ENCODE results near the gene CEND1.

Gene CEND1

DNA sequence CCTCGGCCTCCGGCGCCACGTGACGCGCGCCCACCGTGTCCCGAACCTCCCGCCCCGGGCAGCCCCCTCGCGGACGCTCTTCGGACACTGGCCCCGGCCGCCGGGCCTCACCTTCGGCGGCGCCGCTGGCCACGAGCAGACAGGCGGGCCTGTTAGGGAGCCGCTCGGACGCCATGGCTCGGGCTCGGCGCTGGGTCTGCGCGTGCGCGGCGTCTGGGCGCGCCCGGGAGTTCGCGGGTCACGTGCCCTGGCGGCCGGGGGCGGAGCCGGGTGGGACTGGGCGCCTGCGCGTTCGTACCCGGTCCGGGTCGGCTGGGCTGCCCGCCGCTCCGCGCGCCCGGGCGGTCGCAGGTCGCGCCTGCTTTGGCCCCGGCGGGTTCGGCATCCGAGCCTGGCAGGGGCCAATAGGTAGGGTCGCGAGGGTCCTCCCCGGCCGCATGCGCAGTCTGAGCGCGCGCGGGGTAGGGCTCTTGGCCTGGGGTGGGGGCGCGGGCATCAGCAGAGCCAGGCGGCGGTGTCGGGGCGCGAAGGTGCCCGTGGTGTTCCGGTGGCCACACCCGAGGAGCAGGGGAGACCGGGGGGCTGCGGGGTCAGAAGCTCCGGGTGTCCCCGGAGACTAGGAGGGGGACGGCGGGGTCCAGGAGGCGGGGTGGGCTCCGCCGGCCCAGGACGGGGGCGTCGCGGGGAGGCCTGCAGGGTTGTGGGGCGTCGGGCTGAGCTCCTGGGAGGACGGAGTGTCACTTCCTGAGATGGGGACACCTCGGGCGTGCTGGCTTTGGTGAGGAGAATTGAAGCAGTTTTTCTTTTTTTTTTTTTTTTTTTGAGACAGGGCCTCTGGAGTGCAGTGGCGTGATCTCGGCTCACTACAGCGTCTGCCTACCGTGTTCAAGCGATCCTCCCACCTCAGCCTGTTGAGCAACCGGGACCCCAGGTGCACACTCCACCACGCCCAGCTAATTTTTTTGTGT is 12.3 kb downstream of the CEND1 start, which contains the start of gene GATD1:
TSS of gene GATD1 (minus strand) at position 200 of the 968 bp plus-strand sequence. CDS start at position 175, 25 bp downstream.
- peak; percentile 95 for DNase-seq (ENCODE audit: low read depth)

DNA sequence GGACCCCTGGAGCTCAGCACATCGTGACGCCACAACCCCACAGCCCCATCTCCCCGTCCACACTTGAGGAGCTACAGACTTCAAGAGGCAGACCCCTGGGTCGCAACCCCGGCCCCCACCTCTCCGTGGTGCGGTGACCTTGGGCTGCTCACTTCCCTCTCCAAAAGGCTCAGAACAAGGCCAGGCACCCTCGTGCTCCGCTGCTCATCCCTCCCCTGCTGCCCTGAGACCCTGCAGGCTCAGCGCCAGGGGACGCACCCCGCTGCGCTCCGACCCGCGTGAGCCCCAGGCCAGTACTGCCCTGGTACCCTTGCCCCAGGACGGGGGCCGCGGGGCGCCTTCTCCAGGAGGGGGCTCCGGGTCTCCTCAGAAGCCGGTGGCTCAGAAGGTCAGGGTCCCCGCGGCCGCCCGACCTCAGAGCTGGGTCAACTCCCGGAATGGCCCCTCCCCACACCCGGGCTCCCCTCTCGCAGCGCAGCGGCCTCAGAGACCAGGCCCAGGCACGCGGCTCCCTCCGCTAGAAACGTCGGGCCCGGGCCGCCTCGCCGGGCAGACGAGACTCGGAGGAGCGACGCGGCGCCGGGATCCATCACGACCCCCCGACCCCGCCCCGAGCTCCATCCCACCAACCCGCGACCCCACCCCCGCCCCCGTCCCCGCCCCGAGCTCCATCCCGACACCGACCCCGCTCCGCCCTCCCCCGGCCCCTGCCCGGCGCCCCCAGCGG is 13.2 kb downstream of the CEND1 start:
- no peak for DNase-seq (ENCODE audit: low read depth)

DNA sequence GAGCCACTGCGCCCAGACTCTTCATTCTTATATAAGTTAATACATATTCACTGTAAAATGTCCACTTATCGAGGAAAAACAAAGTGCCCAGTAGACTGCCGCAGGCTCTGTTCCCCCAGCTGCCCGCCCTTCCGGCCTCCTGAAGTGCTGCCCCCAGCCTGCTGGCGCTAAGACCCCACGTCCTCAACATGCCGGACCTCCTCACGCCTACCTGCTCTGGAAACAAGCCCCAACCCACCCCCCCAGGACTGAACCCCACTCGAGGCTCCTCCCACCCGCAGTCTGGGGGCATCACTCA is 13.7 kb downstream of the CEND1 start:
- DNase-seq (ENCODE audit: low read depth): no peak

DNA sequence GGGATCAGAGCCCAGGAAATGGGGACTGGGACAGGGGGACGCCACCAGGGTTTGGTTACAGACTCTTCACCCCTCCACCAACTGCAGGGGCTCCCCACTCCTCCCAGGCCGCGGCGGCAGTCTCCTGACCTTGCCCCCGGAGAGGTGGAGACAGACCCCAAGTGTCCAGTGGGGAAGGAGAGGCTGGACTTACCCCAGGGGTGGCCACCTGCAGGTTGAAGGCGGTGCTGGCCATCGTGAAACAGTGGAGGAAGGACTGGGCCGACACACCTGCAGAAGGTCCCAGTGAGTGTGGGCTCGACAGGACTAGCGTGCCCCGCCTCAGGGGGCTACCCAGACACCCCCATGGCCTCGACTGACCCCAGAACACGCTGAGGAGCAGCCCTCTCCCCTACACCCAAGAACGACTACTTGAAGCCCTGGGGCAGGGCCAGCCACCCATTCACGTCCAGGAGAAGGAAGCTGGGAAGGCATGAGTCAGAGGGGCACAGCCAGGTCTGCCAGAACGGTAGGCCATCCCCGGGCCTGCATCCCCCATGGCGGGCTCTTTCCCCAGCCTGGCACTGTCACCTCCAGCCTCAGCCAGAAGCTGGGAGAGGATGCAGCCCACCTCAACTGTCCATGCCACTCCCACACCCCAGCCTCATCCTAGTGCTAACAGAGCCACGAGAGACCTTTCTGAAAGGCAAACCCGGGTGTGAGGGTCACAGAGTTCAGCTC is 14.9 kb downstream of the CEND1 start:
- DNase-seq (ENCODE audit: low read depth): no peak

DNA sequence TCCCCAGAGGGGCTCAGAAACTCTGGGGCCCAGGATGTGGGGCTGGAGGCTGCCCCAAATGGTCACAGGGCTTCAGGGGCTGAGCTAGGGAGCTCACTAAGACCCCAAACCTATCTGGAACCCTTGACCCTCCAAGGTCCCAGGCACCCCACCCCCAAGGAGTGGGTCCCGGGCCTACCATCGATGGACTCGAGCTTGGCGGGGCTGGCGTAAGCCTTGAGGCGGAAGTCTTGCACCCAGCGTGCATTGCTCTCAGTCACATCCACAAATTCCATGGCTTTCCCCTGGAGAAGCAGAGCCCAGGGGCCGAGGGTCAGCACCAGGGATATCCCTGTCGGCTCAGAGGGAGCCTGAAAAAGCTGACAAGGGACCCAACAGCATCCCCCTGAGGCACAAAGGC is 16.1 kb downstream of the CEND1 start:
- DNase-seq (ENCODE audit: low read depth): no peak

DNA sequence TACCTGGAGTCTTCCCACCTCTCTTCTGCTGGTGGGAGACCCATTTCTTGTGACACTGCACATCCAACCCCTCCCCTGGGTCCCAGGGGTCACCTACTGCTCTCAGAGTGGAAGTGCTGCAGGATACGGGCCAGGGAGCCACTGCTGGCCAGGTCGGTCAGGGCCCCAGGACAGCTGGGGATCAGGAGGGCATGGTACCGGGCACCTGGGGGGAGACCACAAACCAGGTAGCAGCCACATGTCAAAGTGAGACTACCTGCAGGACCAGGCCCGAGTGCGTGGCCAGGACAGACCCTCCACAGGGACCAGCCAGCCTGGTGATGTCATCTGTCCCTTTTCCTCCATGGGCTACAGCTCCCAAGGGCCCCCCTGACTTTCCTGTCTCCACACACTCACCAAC is 16.5 kb downstream of the CEND1 start:
- DNase-seq (ENCODE audit: low read depth): no peak

DNA sequence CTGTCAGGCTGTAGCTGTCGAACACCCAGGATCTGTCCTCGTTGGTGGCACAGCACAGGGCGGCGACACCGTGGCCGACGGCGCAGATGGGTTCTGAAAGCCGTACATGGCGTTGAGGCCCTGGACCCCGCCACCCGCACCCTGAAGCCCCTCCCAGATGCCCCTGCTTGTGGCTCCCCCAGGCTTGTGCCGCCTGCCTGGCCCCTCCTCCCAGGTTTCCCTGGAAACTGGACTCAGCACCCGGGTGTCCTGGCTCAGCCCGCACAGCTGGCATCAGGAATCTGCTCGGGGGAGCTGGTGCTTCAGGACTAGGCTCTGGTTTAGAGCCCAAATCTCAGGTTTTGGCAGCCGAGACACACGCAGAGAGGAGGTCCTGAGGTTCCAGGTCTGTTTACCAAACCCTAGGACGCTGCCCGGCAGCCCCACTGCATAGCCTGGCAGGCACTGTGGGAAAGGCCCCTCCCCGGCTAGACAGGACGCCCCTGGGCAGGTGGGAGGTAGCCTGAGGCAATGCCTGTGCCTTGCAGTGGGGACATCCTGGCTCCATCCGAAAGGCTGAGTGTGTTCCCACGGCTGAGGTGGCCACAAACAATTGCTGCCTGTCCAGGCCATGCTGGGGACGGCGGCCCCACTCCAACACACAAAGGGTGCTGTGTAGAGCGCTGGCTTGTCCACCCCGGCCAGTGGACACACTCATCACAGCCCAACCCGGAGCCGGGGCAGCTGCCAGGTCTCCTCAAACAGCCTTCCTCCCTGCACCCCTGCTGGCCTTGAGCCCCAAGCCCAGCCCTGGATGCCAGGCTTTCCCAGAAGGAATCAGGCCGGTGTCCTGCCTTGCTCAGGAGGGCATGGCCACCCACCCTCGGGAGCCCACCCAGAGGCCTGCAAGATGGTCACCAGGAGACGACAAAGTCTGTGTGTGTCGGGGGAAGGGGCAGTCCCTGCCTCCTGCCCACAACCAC is 17.2 kb downstream of the CEND1 start:
- no peak for DNase-seq (ENCODE audit: low read depth)

DNA sequence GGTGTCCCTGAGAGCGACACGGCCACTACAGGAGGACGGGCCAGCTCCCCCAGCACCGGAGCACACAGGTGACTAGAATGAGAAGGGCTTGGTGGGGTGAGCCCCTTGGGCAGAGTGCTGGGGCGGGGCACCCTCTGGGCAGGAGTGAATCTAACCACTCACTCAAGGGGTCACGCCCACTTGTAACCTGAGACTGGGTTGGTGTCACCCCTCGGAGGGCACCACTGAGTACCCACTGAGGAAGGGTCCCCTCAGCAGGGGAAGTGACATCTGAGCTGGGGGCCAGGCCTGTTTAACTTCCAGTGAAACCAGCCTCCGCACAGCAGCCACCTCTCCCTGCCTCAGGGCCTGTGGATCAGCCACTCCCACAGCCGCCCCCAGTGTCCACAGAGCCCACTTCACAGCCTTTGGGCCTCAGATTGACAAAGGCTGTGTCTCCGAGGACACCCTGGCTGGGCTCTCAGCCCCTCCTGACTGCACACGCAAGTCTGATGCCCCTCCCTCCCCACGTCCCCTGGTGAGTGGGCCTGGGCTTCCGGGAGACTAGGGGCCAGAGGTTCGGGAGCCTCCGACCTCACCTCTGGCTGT is 18.2 kb downstream of the CEND1 start:
- DNase-seq (ENCODE audit: low read depth): no peak

DNA sequence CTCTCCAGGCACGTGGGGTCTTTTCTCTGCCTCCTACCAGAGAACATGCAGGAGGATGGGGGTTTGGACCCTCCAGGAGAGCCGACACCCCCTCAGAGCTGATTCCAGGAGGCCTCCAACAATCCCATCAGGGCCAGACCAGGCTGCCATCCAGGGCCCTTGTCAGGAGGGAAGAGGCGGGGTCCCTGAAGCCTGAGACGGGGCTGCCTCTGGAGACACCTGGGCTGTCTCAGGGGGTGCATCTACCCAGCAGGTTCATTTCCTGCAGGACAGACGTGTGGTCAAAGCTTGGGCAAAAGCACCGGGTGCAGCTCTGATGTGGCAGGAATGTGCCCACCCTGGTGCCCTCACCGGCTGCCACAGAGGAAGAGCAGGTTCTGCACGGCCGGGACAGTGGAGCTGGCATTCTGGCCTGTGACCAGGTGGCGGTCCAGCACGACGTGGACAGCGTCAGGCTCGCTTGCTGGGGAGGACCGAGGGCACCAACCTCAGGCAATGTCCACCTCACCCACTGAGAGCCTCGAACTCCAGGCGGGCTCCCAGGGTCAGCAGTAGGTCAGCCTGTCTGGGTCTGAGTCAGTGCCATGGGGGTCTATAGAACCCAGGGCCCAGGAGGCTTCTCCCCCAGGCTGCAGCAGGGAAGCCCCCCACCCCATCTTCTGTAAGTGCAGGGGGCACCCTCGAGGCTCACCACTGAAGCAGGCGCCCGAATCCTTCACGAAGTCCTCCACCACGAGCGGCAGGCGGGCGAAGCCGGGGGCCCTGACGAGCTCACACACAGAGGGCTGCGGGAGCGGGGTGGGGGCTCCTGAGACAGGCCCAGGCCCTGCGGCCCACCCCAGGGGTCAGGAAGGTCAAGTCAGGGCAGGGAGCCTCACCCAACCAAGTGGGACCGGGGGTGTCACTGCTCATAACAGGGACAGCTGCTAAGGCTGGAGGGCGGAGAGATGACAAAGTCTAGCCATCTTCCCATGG is 19.0 kb downstream of the CEND1 start:
- no peak for DNase-seq (ENCODE audit: low read depth)

DNA sequence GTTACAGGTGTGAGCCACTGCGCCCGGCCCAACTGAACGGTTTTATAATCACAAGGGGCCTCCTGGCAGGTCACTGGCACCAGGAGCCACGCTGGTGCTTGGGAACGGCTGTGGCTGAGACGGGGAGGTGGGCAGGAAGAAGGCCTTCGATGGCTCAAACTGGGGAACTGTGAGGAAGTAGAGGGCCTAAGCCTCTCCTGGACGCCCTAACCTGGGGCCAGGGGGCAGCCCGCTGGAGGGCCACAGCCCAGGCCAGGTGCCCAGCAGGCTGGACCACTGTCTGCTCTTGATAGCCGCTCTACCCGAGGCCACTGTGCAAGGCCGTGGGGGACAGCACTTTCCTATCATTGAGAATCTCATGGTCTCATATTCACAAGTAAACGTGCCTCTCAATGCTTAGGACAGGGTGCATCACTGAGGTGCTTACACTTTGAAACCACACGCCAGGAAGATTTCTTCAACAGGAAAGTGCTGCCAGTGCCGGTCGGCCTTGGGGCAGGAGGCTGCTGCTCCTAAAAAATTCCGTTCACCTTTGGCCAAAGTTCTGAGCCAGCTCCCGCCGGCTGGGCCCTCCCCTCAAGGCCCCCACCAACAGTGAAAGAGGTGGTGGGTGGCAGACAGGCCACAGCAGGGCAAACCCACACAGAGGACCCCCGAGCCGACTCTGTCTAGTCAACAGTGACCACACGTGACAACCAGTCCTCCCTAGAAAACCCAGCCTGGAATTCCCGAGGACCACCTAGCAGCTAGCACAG is 19.8 kb downstream of the CEND1 start:
- DNase-seq (ENCODE audit: low read depth): no peak

DNA sequence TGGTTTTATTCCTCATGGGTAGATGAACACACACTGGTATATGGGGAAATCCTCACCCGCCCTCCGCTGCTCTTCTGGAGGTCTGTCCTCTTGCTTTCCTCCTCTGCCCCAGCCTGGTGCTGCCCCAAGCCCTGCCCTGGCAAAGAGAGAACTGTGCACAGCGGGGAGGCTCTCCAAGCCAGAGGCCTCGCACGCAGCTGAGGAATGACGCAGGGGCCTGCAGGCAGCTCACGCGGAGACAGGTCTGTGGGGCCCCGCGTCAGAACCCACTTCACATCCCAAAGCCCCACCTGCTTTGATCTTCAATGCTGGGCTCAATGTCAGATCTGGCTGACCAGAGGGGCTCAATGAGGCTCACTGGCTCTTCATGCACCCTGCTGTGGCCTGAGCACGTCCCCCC is 22.7 kb downstream of the CEND1 start:
- DNase-seq (ENCODE audit: low read depth): no peak

DNA sequence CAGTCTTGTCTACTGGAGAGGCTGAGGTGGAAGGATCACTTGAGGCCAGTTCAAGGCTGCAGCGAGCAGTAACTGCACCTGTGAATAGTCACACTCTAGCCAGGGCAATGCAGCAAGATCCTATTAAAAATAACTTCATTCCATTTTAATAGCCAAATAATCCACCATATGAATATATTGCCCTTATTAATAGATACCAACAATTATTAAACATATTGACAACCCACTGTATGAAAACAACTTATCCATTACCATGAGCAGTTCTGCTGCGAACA is 23.0 kb downstream of the CEND1 start:
- DNase-seq (ENCODE audit: low read depth): no peak

DNA sequence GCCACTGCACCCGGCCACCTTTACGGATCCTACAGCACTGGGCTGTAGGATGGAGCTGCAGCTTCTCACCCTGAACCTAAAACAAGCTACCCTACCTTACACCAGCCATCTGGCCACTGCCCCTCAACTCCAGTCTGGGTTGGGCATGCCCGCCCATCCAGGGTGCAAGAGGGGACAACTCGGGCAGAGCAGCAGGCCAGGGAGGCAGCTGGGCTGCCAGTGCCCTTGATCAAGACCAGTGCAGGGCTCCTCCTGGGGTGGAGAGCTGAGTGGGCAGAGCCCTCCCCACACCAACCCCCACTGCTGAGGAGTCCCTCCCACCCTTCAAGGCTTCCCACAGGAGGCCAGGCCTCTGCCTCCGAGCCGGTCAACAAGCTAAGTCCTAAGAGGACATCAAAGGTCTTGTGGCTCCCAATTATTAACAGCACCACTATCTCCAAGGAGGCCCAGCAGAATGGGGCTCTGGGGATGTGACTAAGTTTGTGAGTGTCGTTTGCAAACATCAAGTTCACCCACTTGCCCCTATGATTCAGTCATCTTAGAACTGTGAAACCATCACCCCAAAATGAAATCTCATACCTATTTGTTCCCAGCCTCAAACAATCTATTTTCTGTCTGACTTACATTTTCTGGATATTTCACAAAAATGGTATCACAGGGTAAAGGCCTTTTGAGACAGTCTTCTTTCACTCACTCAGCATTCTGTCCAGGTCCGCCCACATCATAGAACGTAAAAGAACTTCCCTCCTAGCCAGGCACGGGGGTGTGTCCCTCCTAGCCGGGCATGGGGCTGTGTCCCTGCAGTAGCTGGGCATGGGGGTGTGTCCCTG is 23.6 kb downstream of the CEND1 start:
- no peak for DNase-seq (ENCODE audit: low read depth)

DNA sequence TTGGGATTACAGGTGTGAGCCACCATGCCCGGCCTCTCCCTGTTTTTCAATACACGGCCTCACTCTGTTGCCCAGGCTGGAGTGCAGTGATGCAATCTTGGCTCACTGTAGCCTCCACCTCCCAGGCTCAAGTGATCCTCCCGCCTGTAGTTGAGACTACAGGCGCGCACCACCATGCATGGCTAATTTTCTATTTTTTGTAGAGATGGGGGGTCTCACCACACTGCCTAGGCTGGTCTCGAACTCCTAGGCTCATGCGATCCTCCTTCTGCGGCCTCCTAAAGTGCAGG is 24.1 kb downstream of the CEND1 start:
- no peak for DNase-seq (ENCODE audit: low read depth)

DNA sequence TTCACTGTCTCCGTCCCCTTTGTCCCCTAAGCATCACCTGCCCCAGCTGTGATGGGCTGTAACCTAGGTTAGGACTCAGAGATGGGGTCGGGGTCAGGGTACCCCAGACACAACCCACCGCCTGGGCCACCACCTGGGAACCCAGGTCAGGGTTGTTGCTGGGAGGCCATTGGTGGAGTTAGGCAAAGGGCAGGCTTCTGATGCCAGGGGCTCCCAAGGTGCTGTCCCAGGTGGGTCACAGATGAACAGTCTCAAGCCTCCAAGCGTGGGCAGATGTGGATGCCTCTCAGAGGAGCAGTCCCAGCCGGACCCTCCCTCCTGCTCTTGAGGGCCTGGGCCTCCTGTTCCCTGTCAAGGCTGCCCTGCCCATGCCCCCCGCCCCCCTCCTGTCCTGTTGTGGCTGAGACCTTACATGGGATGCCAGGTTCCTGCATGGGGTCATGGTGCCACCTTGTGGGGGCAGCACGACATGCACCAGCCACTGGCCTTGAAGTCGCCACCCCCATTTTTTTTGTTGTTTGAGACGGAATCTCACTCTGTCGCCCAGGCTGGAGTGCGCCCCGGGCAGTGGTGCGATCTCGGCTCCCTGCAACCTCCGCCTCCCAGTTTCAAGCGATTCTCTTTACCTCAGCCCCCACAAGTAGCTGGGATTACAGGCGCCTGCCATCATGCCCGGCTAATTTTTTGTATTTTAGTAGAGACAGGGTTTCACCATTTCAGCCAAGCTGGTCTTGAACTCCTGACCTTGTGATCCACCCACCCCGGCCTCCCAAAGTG is 24.7 kb downstream of the CEND1 start:
- peak; percentile 47 for DNase-seq (ENCODE audit: low read depth)

DNA sequence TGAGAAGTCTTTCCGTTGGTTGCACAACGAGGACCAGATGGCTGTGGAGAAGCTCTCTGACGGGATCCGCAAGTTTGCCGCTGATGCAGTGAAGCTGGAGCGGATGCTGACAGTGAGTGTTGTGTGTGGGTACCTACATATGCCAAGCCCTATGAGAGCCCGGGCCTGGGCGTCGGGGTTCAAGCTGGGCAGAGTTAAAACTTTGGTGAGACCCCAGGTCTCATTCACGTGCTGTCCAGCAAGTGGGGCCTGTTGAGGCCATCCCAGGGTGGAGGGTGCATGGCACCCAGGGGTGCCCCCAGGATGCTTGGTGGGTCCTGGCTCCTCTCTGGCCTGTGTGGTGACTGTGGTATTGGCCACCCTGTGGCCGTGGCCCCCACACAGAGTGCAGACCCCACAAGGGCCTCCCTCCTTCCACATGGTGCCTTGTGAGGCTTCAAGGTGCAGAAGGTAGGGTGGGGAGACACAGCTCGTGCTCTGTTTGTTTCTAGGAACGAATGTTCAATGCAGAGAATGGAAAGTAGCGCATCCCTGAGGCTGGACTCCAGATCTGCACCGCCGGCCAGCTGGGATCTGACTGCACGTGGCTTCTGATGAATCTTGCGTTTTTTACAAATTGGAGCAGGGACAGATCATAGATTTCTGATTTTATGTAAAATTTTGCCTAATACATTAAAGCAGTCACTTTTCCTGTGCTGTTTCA is 25.4 kb downstream of the CEND1 start:
- no peak for DNase-seq (ENCODE audit: low read depth)
